ENCODE data around the gene HTT.

The HTT gene

DNA sequence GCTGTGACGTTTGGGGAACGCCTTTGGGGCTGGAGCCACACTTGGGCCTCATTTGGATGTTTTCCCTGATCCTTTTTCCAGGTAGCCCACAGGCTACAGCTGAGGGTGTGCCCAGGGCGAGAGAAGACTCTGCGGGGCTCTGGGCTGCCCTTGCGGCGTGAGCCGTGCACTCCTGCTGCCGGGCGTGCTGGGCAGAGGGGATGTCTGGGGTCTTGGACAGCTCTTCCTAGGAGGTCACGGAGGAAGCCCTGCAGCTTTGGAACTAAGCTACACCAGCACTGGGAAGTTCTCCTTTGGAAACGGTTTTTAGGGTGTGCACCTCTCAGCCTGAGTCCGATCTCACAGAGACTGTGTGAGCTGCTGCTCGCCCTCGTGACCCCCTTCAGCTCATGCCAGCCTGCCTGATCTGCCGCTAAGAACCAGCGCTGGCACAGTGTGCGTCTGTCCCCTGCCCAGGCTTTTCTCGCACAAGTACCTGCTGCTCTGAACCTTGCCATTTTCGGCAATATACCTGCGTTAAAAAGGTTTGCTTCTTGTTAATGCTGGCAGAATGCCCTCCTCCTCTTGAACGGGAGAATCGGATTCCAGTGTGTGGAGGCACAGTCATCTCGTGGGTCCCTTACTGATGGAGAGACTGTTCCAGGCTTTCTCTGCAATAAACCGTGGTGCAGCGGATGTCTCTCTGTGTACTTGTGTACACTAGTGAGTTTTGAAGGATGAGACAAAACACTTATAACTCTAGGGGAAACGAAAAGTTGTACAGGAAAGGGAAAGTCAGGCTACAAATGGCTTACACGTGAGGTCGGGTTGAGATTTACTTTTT, 188.8 kb downstream of the HTT start:
- no peak for TF ChIP-seq EZH2 (IDR thresholded peaks at IDR 0.05)
- TF ChIP-seq POLR2AphosphoS5 (IDR thresholded peaks at IDR 0.05; ENCODE audit: borderline replicate concordance, low read depth, low read length), result no peak
- no peak for TF ChIP-seq FOXP2 (optimal IDR thresholded peaks at IDR 0.05; ENCODE audit: control extremely low read depth, extremely low read length, insufficient read depth)
- no peak for DNase-seq (ENCODE audit: low read depth, low spot score)
- Histone ChIP-seq H3K9ac (ENCODE audit: insufficient read length) (no peak overlapping the region), H3K4me3 (no peak overlapping the region), H3K27ac (no peak overlapping the region), H3K36me3 (ENCODE audit: insufficient read depth, low read length) (no peaks in the 10 kb centered on the region), H3K9me3 (ENCODE audit: low read depth, low read length) (no peaks in the 10 kb centered on the region)

DNA sequence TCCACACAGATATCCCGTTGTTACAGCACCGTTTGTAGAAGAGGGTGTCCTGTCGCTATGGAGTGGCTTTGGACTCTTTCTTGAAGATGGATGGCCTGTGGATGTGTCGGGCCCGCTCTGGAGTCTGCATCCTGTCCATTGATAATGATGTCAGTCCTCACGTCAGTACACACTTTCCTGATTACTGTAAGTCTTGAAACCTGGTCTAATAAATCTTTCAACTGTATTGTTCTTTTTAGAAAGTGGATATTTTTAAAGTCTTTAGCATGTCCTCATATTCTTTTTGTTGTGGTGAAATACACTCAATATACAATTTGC, 189.4 kb downstream of the HTT start:
- Histone ChIP-seq H3K27ac (no peak overlapping the region), H3K36me3 (ENCODE audit: insufficient read depth, low read length) (no peaks in the 10 kb centered on the region), H3K9ac (ENCODE audit: insufficient read length) (no peak overlapping the region), H3K9me3 (ENCODE audit: low read depth, low read length) (no peaks in the 10 kb centered on the region), H3K4me3 (no peak overlapping the region)
- DNase-seq (ENCODE audit: low read depth, low spot score), result no peak
- TF ChIP-seq EZH2 (IDR thresholded peaks at IDR 0.05), result no peak
- TF ChIP-seq POLR2AphosphoS5 (IDR thresholded peaks at IDR 0.05; ENCODE audit: borderline replicate concordance, low read depth, low read length), result no peak
- no peak for TF ChIP-seq FOXP2 (optimal IDR thresholded peaks at IDR 0.05; ENCODE audit: control extremely low read depth, extremely low read length, insufficient read depth)

DNA sequence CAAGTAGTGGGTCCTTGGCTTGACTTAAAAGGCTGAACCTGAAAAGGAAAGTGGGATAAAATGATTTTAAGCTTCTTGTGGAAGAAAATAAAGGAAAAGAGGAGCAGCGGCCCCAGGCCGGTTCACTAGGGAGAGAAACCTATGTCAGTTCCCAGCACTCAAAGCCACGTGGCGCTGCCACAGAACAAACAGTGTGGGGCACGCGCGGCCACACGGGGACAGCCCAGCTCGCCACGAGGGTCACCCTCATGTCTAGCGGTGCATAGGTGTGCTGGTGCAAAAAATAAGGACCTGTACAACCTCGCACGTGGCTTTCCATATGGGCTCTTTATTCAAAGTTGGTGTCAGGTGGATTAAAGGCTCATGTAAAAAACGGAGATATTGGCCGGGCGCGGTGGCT, 191.6 kb downstream of the HTT start:
- H3K9ac ChIP-seq (ENCODE audit: insufficient read length), result no peak overlapping the region
- no peaks in the 10 kb centered on the region for H3K9me3 ChIP-seq (ENCODE audit: low read depth, low read length)
- TF ChIP-seq FOXP2 (optimal IDR thresholded peaks at IDR 0.05; ENCODE audit: control extremely low read depth, extremely low read length, insufficient read depth) (no peak), EZH2 (IDR thresholded peaks at IDR 0.05) (no peak), POLR2AphosphoS5 (IDR thresholded peaks at IDR 0.05; ENCODE audit: borderline replicate concordance, low read depth, low read length) (no peak)
- no peak for DNase-seq (ENCODE audit: low read depth, low spot score)
- H3K4me3 ChIP-seq, result no peak overlapping the region
- no peaks in the 10 kb centered on the region for H3K36me3 ChIP-seq (ENCODE audit: insufficient read depth, low read length)
- no peak overlapping the region for H3K27ac ChIP-seq

DNA sequence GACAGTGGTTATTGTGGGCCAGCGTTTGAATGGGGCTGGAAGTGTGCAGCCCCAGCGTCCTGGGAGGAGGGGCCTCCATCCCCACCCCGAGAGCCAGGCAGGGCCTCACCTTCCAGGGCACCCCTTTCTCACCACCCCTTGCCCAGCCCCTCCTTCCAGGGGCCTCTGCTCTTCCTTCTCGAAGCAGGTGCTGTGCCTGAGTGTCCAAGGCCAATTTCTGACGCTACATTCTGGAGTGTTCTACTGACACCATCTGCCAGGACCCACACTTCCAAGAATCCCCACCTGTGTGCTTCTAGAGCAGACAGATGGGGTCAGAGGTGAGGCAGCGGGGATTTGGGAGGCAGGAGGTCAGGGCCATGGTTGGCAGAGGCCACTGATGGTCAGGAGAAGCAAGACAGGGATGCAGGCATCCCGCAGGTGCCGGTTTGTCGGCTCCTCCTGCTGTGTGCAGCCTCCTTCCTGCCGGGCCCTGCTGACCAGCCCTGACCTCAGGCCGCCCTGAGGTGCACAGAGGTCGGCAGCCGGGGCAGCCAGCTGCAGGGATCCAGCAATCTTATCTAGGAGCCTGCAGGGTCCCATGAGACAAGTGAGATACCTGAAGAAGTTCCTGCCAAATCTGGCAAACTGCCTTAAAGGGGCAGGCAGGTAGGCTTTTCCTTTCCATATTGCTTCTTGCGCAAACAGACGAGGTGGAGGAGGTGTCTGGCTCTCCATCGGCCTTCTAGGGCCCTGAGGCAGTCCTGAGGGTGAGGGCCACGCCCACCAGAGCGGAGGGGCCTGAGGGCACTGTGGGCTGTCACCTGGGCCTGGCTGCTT, 193.3 kb downstream of the HTT start:
- H3K9ac ChIP-seq (ENCODE audit: insufficient read length), result no peak overlapping the region
- H3K27ac ChIP-seq, result no peak overlapping the region
- no peaks in the 10 kb centered on the region for H3K36me3 ChIP-seq (ENCODE audit: insufficient read depth, low read length)
- no peak for DNase-seq (ENCODE audit: low read depth, low spot score)
- TF ChIP-seq POLR2AphosphoS5 (IDR thresholded peaks at IDR 0.05; ENCODE audit: borderline replicate concordance, low read depth, low read length) (no peak), EZH2 (IDR thresholded peaks at IDR 0.05) (no peak), FOXP2 (optimal IDR thresholded peaks at IDR 0.05; ENCODE audit: control extremely low read depth, extremely low read length, insufficient read depth) (no peak)
- no peaks in the 10 kb centered on the region for H3K9me3 ChIP-seq (ENCODE audit: low read depth, low read length)
- H3K4me3 ChIP-seq, result no peak overlapping the region

DNA sequence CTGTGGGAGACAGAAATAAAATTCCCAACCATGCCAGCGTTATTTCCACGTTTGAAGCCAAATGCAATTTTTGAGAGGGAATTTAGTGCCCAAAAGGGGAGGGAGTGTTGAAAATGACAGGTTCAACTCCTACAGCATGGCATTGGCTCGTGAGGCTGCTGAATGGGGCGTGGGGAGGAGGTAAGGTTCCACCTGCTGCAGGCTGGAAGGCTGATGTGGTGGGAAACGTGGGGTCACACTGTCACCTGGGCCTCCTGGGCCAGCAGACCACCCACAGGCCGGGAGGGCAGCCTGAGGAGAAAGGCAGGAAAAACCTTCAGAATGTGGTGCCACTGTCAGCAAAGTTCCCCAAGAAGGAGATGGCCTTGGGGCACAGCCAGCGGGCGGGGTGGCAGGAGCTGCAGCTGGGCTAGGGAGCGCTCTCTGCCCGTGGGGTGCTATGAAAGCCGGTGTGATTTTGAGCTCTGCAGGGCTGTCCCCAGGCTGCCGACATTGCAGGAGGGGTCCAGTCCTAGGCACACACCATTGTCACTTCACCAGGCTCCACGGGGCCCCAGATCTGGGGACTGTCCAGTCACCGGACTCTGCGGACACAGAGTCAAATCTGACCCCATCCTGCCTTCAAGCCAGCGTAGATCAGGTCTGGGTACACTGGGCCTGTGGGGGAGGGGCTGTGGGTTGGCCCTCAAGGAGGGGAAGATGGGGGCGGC, 194.1 kb downstream of the HTT start:
- no peak overlapping the region for H3K9ac ChIP-seq (ENCODE audit: insufficient read length)
- H3K4me3 ChIP-seq, result no peak overlapping the region
- H3K9me3 ChIP-seq (ENCODE audit: low read depth, low read length), result no peaks in the 10 kb centered on the region
- TF ChIP-seq POLR2AphosphoS5 (IDR thresholded peaks at IDR 0.05; ENCODE audit: borderline replicate concordance, low read depth, low read length) (no peak), EZH2 (IDR thresholded peaks at IDR 0.05) (no peak), FOXP2 (optimal IDR thresholded peaks at IDR 0.05; ENCODE audit: control extremely low read depth, extremely low read length, insufficient read depth) (no peak)
- H3K36me3 ChIP-seq (ENCODE audit: insufficient read depth, low read length), result no peaks in the 10 kb centered on the region
- DNase-seq (ENCODE audit: low read depth, low spot score), result no peak
- H3K27ac ChIP-seq, result no peak overlapping the region

DNA sequence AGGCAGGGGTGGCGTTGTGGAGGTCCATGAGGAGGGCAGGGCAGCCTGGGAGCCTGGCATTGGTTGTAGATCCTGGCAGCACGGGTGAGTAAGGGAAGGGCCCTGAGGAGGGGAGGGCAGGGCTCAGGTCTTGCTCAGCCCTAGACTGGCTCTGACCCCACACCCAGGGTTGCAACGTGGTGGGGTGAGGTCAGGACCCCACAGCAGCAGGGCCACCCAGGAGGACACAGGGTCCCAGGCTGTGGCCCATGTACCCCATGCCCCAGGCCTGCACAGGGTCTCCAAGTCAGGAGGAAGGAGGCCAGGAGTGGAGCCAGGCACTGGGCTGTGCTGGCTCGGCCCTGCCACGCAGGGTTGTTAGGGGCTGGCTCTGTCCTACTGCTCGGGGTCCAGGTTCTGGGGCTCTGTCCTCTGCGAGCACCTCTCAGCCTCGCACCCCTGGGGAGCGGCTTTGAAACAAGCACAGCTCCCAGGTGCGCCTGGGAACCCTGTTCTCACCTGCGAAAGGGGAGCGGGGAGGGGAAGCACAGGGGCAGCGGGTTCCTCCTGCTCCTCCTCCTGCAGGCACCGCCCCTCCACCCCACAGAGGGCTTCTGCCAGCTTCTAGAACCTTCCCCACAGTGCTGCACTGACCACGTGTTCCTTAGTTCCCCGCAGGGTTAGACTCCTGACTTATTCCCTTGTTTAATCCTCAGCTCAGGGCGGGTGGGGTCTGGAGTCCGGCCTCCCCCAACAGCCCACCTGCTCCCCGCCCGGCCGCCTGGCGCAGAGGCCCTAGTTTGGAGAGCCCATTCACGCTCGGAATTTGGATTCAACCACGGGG, 194.8 kb downstream of the HTT start:
- Histone ChIP-seq H3K36me3 (ENCODE audit: insufficient read depth, low read length) (no peaks in the 10 kb centered on the region), H3K9ac (ENCODE audit: insufficient read length) (no peak overlapping the region), H3K9me3 (ENCODE audit: low read depth, low read length) (no peaks in the 10 kb centered on the region), H3K27ac (no peak overlapping the region), H3K4me3 (no peak overlapping the region)
- TF ChIP-seq FOXP2 (optimal IDR thresholded peaks at IDR 0.05; ENCODE audit: control extremely low read depth, extremely low read length, insufficient read depth), result no peak
- TF ChIP-seq POLR2AphosphoS5 (IDR thresholded peaks at IDR 0.05; ENCODE audit: borderline replicate concordance, low read depth, low read length), result no peak
- no peak for DNase-seq (ENCODE audit: low read depth, low spot score)

DNA sequence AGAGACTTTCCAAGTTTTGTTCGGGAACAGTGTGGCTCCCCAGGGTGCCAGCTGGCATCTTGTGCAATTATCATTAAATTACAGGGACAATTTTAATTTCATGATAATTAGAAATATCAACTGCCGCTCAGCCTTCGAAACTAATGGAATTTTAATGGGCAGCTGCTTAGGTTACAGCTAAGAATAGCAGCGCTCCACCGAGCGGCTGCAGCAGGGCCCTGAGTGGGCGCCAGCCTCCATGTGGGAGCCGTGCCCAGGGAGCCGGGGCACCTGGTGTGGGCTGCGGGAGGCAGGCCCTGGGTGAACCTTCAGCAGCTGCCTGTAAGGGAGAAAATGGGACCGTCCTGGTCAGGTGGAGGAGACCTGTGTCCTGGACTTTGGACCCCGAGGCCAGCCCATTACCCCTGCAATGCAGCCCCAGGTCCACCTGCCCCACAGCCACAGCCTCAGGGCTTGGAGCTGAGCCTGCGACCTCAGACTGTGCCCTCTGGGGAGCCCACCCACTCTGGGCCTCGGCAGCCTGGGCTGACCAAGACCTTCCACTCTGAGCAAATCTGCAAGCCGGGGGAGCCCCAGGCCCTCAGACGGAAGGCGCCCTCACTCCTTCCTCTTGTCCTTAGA, 195.6 kb downstream of the HTT start:
- Histone ChIP-seq H3K9me3 (ENCODE audit: low read depth, low read length) (no peaks in the 10 kb centered on the region), H3K4me3 (no peak overlapping the region), H3K36me3 (ENCODE audit: insufficient read depth, low read length) (no peaks in the 10 kb centered on the region), H3K27ac (no peak overlapping the region), H3K9ac (ENCODE audit: insufficient read length) (no peak overlapping the region)
- TF ChIP-seq POLR2AphosphoS5 (IDR thresholded peaks at IDR 0.05; ENCODE audit: borderline replicate concordance, low read depth, low read length), result no peak
- TF ChIP-seq FOXP2 (optimal IDR thresholded peaks at IDR 0.05; ENCODE audit: control extremely low read depth, extremely low read length, insufficient read depth), result no peak
- no peak for TF ChIP-seq EZH2 (IDR thresholded peaks at IDR 0.05)
- DNase-seq (ENCODE audit: low read depth, low spot score), result no peak
